NB4 (cell line): ENCODE data around the gene KCNQ2.
"Not testable (repeated sequence)": the region's sequence is repeated elsewhere in the genome, so short reads cannot be mapped to it uniquely, and the experiment has no call there.

Source experiments
- MYC ChIP-seq: IDR thresholded peaks from 2 replicates; pipeline ENCODE4 v1.6.1; 2011; ENCODE audit warnings: low read depth, low read length
- TF ChIP-seq, protein P1 (sequence below): IDR thresholded peaks from one replicate; pipeline ENCODE4 v1.5.1; 2012; ENCODE audit warnings: low read depth, low read length

DNA sequence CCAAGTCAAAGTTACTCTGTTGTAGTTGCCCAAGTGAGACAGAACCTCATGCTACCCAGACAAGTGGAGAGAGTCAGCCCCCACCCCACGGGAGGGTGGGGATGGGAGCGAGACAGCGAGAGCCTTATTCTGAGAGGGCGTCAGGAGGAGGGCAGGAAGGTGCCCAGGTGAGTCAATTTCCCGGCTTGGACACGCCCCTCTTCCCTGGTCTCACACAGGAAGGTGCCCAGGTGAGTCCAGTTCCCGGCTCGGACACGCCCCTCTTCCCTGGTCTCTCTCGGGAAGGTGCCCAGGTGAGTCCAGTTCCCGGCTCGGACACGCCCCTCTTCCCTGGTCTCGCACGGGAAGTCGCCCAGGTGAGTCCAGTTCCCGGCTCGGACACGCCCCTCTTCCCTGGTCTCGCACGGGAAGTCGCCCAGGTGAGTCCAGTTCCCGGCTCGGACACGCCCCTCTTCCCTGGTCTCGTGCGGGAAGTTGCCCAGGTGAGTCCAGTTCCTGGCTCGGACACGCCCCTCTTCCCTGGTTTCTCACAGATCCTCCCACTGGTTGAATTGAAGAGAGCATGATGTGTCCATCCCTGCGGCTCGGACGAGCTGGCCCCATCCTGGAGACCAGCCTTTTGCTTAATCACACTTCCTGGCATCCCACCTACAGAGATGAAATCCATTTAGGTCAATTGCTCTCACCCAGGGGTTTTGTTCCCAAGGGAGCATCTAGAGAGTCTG, 7.4 kb upstream of the KCNQ2 start:
- not testable (repeated sequence) for TF ChIP-seq MYC
- TF ChIP-seq, protein P1, sequence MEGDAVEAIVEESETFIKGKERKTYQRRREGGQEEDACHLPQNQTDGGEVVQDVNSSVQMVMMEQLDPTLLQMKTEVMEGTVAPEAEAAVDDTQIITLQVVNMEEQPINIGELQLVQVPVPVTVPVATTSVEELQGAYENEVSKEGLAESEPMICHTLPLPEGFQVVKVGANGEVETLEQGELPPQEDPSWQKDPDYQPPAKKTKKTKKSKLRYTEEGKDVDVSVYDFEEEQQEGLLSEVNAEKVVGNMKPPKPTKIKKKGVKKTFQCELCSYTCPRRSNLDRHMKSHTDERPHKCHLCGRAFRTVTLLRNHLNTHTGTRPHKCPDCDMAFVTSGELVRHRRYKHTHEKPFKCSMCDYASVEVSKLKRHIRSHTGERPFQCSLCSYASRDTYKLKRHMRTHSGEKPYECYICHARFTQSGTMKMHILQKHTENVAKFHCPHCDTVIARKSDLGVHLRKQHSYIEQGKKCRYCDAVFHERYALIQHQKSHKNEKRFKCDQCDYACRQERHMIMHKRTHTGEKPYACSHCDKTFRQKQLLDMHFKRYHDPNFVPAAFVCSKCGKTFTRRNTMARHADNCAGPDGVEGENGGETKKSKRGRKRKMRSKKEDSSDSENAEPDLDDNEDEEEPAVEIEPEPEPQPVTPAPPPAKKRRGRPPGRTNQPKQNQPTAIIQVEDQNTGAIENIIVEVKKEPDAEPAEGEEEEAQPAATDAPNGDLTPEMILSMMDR = not testable (repeated sequence)
